Left lobe of liver (tissue), 2 donors: Measurements from ENCODE around the gene RPS14. TPM values are rescaled to one million over a fixed set of nuclear protein-coding genes. Genes with fewer than 3 reads are reported as not detected.
"Not testable (repeated sequence)": the region's sequence is repeated elsewhere in the genome, so short reads cannot be mapped to it uniquely, and the experiment has no call there.

Source experiments
- ATAC-seq: fragments of 200-7000 bp; cut with Tn5 transposase; one replicate; pipeline ENCODE4 v1.9.1; 2020; ENCODE audit warnings: mild to moderate bottlenecking, moderate library complexity
- DNase-seq: peaks from one replicate; pipeline ENCODE4 v3.0.0-alpha.2; 2020; ENCODE audit warnings: low spot score
- total RNA-seq: library from RNA; stranded (reverse); gene quantifications from one replicate; pipeline ENCODE4 v1.2.1, GENCODE V29; 2021
- donor health status: DM: no; HTN: no; CAD: no; lungs with moderate emphysema.
- donor health status: DM: no; HTN: yes; CAD: no.

The RPS14 gene
- total RNA-seq, 1 donor from 2014 or later, result 660 TPM

DNA sequence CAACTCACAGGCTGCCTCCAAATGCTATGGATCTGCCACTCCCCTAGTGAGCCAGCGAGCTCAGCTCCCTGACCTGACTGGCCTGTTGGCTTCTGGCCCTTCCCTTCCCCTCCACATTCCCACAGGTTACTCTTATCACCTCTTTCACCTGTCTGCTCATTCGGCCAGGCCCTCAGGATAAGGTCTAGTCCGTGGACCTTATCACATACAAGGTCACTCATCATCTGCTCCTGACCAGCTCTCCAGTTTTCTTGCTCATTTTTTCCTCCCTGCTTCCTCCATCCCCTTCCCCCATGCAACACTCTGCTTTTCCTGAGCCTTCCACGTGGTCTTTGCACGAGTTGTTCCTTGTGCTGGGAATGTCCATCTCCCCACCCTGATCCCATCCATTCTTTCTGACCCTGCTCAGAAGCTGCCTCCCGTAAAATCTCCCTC is 32.5 kb upstream of the RPS14 start:
- DNase-seq (no peak), ATAC-seq (no peak)

DNA sequence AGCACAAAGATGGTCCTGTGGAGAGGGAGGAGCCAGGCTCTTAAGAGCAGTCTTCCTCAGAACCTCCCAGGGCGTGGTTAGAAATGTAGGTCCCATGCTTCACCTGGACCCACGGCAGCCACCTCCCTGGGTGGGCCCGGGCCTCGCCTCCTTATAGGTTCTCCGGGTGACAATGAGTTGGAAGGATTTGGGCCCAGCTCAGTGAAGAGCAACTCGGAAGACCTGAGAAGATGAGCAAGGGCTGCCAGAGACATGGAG is 32.1 kb upstream of the RPS14 start:
- no peak for ATAC-seq
- no peak for DNase-seq

DNA sequence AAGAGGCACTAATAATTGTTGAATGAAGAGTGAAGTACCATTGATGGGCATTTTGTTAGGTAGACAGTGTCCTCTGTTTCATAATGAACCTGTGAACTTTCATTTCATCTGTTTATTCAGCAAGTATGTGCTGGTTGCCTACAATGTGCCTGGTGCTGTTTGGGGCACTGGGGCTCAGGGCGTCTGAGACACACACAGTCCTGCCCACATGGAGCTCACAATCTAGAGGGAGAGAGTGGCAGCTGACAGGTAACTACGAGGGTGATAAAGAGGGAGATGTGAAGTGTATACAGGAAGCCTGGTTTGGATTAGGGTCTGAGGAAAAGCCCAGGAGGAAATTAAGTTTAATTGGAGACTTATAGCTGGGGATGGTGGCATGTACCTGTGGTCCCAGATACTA is 29.9 kb upstream of the RPS14 start:
- ATAC-seq (peak; percentile 30), DNase-seq (no peak)

DNA sequence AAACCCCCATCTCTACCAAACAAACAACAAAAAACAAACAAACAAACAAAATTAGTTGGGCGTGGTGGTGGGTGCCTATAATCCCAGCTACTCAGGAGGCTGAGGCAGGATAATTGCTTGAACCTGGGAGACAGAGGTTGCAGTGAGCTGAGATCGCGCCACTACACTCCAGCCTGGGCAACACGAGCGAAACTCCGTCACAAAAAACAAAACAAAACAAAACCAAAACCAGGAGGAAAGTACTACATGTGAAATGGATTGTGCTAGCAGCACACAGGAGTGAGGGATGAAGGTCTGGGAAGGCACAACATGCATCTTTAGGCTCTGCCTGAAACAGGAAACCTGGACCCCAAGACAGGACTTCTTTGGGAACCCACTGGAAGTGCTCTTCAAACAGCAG is 27.0 kb upstream of the RPS14 start:
- ATAC-seq, DNase-seq: not testable (repeated sequence)

DNA sequence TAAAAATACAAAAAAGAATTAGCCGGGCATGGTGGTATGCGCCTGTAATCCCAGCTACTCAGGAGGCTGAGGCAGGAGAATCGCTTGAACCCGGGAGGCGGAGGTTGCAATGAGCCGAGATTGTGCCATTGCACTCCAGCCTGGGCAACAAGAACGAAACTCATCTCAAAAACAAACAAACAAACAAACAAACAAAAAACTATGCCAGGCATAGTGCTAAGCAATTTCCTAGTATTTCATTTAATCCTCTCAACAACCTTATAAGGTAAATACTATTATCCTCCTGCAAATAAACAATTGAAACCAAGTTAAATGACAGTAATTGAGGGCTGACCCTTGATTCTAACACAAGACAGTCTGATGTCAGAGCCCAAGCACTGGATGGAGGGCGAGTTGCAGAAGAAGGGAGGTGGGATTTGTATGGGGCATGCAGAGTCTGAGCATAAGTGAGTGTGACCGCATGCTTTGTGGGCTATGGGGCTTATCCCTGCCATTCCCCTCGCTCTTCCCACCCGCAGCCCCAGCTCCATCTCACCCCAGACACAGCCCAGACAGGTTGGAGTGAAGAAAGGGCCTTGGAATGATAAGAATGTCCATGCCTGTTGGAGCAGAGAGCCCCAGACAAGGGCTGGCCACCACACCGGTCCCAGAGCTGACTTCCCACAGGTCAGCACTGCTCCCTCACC is 24.3 kb upstream of the RPS14 start:
- no peak for ATAC-seq
- DNase-seq, result no peak

DNA sequence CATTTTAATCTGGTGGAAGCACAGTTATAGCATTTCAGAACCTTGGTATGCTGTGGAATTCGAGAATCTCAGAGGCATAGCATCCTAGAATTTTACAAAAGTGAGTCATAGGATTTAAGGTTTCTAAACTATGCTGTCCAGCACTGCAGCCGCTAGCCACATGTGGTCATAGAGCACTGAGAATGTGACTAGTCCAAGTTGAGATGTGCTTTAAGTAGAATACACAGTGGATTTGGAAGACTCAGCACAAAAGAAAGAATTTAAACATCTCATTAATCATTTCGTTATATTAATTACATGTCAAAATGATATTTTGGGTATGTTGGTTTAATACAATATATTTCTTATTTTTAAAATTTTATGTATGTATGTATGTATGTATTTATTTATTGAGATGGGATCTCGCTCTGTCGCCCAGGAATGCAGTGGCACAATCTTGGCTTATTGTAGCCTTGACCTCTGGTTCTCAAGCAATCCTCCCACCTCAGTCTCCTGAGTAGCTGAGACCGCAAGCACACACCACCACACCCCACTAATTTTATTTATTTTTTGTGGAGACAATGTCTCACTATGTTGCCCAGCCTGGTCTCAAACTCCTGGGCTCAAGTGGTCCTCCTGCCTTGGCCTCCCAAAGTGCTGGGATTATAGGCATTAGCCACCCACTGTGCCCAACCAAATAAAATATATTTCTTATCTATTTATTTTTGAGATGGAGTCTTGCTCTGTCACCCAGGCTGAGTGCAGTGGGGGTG is 20.4 kb upstream of the RPS14 start:
- no peak for ATAC-seq
- DNase-seq, result no peak

DNA sequence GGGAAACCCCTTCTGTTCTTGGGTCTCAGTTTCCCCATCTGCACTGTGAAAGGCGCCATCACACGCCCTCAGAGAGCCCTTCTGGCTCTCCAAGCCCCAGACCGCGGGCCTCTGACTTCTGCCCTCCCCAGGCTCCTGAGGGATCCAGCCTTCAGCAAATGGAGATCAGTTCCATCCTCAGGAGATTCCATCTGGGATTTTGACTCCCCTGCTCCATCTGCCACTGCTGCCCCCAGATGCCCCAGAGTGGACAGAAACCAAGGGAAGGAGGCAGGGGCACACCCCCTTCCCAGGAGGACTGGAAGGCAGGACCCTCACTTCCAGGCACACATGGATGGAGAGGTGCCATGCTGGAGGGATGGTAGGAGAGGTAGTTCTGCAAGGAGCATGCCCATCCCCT is 18.7 kb upstream of the RPS14 start:
- DNase-seq (no peak), ATAC-seq (no peak)

DNA sequence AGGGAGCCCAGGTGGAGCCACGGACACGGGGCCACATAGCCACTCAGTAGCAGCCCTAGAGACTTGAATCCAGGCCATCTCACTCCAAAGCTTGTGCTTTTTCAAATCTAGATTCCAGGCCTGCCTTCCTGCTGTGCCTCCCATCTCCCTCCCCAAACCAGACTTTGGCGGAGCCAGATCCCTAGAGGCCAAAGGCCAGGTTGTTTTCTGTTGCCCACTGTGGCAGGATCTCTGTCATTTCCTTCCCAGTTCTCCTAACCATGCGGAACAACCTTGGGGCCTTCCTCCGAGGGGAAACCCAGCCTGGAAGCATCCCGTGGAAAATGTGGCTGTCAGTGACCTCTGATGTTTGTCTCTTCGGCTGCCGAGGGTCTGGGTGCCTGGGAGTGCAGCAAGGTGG is 16.4 kb upstream of the RPS14 start:
- peak; percentile 16 for ATAC-seq
- DNase-seq, result no peak

DNA sequence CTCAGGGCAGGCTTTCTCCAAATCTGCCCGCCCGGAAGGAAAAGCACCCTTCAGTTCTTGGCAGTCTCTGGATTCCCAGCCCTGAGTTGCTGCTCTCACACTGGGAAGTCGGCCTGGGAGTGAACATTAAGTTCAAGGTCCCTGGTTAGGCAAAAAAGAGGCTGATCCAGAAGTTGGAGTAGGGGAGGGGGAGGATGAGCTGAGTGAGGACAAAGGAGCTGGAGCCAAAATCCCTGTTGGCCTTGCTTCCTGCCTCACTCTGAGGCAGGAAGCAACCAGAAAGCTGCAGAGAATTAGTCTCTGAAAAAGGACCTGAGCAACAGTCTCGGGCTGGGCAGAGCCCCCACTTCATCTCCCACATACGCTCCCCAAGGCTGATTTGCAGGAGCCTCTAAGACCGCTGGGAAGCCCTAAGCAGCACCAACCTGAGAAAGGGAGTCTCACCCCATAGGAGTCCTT is 15.0 kb upstream of the RPS14 start:
- ATAC-seq, result peak; percentile 93
- DNase-seq, result peak; percentile 81

DNA sequence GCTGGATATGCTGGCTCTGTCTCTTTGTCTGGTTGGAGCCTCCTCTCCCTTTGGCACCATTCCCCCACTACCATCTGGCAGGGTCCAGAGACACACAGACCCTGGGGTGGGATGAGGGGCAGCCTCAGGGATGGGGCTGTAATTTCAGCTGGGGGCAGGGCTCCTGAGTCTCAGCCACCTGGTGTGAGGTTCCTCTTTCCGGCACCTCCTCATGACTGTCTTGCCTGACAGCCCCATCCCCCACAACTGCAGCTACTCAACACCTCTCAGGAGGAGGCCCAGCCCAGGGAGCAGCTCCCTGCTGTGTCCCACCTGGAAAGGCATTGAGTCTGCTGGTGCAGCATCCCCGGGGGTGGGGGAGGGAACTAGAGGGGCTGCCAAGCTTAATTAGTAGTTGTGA is 11.7 kb upstream of the RPS14 start:
- no peak for ATAC-seq
- DNase-seq, result no peak

DNA sequence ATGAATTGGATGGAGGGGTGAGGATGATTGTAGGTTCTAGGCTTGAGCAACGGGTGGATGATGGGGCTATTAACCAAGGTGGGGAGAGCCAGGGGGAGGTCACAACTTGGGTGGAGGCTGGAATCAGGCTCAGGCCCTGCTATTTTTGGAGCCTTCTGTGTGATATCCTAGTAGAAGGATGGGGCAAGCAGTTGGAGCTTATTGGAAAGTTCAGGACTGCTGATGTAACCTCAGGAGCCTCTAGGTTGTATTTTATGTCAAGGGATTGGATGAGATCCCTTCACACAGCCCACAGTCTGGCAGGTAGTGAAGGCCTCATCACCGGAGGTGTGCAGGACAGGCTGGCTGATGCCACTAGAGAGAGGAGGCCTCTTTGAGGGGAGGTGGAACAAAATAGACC is 11.2 kb upstream of the RPS14 start:
- ATAC-seq (no peak), DNase-seq (no peak)

DNA sequence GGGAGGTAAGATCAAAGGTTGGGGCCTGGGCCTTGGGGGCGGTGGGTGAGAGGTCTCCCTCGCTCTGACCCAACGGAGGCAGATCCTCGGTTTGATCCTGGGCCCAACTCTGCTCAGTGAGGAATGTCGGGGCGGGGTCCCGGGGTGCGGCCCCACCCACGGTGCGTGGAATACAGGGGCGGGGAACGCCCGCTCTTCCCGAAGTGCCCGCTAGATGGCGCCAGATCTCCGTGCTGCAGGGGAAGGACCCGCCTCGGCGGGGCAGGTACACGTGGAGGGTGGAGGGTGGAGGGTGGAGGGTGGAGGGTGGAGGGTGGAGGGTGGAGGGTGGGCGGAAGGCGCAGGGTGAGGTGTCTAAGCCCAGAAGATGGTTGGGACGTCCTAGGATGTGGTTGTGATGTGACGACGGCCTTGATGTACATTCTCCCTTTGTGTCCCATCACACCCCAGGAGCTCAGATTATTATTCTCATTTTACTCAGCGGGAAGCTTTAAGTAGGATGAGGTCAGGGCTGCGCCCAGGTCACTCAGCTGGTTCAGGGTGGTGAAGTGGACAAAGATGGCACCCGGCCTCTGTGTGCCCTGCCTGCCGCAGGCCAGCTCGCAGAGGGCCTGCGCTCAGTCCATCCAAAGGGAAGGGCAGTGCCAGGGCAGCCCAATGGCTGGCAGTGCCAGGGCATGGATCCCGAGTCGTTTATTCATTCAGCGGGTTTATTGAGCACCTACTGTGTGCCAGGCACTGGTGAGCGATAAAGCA is 9.4 kb upstream of the RPS14 start:
- DNase-seq (peak; percentile 79), ATAC-seq (peak; percentile 97)

DNA sequence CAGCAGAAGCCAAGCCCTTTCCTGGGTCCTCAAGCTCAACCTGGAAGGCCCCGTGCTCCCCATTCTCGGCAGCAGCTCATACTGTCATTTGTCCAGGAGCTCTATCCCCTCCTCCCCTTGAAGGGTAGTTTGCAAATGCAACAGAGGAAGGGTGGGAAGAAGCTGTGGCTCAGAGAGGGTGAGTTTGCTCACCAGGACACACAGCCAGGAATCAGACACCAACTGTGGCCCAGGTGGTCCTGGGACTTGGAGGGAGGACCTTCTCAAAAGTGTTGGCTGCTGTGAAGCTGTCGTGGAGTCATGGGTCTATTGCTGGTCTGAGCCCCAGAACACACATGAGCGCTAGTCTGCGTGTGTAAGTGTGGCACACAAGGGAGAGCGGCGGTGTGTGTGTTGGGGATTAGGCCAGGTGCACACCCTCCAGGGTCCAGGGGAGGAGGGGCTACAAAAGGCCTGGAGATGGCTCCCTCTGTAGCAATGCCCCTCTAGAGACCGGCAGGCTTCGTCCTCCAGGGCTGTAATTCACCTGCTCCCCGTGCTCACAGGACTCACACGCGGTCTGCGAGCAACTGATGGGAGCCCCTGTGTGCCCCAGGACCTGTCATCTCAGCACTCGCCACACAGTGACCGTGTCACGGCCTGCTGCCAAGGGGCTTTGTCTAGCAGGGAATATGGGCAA is 8.2 kb upstream of the RPS14 start:
- no peak for ATAC-seq
- DNase-seq, result no peak

DNA sequence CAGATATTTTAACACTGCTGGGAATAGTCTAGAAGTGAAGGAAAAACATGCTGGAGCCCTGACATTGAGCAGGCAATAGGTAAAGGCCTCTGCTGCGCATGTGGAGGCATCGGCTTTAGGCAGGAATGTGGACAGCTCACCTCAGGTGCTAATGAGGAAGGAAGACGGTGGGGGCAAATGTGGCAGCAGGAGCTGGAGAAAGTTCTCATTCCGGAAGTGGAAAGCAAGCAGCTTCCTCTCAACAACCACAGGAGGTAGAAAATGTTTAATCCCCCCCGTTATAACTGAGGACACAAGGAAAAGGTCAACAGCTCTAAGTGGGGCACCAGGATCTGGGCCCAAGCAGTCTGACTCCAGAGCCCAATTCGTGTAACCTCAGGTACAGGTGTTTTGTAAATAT is 7.6 kb upstream of the RPS14 start:
- ATAC-seq, result no peak
- no peak for DNase-seq

DNA sequence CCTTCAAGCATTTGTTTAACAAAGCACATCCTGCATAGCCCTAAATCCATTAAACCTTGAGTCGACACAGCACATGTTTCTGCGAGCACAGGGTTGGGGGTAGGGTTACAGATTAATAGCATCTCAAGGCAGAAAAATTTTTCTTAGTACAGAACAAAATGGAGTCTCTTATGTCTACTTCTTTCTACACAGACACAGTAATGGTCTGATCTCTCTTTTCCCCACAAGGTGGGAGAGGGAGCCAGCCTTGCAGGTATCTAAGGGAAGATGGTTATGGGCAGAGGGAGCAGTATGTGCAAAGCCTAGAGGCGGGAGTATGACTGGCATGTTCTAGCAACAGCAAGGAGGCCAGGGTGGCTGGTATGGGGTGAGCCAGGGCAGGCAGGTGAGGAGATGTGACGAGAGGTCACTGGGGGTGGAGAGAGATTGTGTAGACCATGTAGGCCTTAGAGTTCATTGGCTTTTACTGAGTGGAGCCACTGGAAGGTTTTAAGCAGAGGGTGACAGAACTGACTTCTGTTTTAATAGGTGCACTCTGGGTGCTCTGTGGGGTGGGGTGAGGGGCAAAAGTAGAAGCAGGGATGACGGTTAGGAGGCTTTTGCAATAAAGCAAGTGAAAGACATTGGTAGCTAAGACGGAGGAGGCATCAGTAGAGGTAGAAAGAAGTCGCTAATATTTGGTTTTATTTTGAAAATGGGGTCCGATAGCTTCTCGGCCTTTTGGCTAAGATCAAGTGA is 5.1 kb upstream of the RPS14 start:
- DNase-seq, result no peak

DNA sequence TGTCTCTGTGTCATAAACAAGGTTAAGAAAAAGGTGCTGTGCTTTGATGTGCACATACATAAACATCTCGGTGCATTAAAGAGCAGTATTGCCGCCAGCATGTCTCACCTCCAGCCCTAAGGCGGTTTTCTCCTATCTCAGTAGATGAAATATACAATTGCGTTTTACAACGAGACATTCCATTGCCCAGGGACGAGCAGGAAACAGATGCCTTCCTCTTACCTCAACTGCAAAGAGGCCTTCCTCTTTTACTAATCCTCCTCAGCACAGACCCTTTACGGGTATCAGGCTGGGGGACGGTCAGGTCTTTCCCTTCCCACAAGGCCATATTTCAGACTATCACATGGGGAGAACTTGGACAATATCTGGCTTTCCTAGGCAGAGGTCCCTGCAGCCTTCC is 4.5 kb upstream of the RPS14 start:
- not testable (repeated sequence) for ATAC-seq, DNase-seq

More for the DNA sequence above, 5.1 kb upstream of the RPS14 start:
- no peak for ATAC-seq

DNA sequence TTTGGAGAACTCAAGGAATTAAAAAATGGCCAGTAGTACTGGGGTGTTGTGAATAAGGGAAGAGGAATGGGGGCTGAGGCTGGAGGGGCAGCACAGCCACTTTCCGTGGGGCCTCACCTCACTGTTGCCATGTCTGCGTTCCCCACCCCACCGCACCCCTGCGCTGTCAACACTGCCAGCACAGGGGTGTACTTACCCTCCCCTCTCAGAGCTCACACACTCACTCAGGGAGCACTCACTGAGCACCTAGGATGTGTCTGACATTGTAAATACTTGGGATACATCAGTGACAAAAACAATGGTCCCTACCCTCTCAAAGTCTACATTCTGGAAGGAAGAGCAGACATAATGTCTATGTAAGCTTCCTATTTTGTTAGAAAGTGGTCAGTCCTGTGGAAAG is 3.4 kb upstream of the RPS14 start:
- DNase-seq, result no peak
- ATAC-seq, result no peak

DNA sequence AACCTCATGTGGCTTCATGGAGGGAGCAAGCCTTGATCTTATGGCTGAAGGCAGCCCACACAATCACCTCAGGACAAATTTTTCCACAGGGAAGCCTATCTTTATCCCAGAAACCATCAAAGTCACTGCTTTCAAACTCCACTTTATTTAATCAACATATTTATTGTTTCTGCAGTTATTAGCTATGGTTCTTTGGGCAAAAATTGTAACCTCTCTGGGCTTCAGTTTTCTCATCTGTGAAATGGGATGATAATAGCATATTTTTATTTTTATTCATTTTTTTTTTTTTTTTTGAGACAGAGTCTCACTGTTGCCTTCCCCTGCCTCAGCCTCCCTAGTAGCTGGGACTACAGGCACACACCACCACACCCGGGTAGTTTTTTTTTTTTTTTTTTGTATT is 2.1 kb upstream of the RPS14 start:
- DNase-seq, result no peak
- ATAC-seq, result no peak

DNA sequence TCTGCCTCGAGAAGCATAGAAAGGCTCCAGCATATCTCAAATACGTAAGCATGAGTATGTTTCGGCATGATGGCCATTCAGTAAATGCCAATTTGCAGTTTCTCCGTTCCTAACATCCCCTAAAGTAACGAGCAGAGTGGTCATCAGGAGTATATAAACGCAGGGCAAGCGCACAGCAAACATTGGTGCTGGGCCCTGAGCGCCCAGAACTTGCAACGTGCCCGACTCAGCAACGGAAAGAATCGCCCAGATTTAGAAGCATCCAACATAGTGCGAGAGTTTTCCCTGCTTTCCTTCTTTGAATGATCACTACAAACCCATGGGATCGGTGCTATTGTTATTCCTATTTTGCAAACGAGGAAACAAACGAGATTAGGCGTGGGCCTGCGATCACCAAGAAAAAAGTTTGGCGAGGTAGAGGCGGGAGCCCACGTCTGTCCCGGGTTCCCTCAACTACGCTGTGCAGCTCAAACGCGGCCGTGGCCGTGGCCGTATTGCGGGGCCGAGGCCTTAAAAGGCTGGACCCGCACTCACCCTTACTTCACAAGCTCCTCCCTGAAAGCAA is 505 bp downstream of the RPS14 start:
- ATAC-seq (peak; percentile 62), DNase-seq (no peak)

DNA sequence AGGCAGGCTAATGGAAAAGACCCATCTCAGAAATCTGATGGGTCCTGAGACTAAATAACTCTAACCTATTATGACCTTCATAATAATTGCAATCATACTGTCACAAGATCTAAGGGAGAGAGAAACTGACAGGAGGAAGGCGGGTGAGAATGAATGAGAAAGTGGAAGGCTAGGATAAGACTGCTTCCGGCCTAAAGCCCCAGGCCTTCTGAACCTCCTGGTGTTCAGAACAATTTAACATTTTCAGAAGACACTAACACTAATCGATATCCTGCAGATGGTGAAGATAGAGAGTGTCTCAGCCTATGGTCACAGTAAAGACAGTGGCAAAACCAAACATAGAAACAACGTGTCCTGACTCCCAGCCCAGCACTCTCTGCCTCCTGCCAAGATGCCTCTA is 1.2 kb downstream of the RPS14 start:
- ATAC-seq (no peak), DNase-seq (no peak)
